ENCODE results near the gene GBA2. TPM values are rescaled to one million over a fixed set of nuclear protein-coding genes. Genes with fewer than 3 reads are reported as not detected.

Gene GBA2
- total RNA-seq, 1 donor from 2014 or later = 58.4 TPM

DNA sequence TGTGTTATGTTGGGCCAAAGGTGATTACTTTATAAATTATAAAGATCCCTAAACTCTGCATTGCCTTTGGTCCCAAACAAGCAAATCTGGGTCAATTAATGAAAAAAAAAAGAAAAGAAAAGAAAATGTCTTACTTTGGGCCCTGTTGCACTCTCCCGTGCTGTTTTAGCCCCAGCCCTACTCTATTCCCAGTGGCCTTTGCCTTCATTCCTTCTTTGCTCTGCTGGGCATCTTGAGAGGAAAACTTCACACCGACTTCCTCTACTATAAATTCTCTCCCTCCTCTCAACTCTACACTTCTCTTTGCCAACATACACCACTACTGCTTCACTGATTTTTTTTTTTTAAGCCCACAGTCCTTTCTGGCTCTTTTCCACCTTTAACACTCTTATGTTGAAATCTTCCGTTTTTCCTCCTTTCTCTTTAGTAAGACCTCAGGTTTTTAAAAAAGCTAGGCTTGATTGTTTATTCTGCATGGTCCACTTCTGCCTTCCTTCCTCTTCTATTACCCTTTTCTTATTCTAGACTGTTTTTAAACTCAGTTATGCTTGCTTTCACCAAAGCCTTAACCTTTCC is 9.5 kb upstream of the GBA2 start:
- Mint-ChIP-seq H3K36me3 (ENCODE audit: low read depth) (peaks cover 14% of the 10 kb centered on the region), H3K4me1 (ENCODE audit: low read depth) (peaks cover 60% of the 10 kb centered on the region), H3K27ac (peak overlapping the region; percentile 24), H3K27me3 (ENCODE audit: insufficient read depth) (no peaks in the 10 kb centered on the region), H3K4me3 (peak overlapping the region; percentile 80), H3K9me3 (no peaks in the 10 kb centered on the region)
- DNase-seq (ENCODE audit: low spot score) = no peak
- intact Hi-C loops (cut with micrococcal nuclease) = loop anchor here (5.0 kb wide), 1 partner anchor 434 kb away; the partner anchor contains the start of gene CLTA

DNA sequence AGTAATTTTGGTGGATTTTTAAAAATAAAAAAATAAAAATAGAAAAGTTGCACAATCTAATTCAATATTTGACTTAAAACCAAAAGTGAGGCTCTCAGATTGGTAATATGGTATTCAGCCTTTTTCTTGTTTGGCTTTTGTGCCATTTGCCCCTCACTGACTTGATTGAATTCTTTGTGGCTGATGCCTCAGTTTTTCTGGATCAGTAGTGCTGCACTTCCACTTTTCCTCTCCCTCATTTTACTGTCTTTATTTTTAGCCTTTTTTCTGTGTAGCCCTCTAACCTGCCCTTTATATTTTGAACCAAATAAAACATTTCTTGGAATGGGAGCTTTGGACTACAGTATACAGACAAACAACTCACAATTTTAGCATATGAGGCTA is 8.9 kb upstream of the GBA2 start:
- Mint-ChIP-seq H3K27ac (no peak overlapping the region), H3K27me3 (ENCODE audit: insufficient read depth) (no peaks in the 10 kb centered on the region)
- intact Hi-C loops (cut with micrococcal nuclease) = loop anchor here (1.0 to 5.0 kb wide), 2 partner anchors 9 to 434 kb away; partner anchors contain the start of genes CLTA, GBA2 and RGP1

DNA sequence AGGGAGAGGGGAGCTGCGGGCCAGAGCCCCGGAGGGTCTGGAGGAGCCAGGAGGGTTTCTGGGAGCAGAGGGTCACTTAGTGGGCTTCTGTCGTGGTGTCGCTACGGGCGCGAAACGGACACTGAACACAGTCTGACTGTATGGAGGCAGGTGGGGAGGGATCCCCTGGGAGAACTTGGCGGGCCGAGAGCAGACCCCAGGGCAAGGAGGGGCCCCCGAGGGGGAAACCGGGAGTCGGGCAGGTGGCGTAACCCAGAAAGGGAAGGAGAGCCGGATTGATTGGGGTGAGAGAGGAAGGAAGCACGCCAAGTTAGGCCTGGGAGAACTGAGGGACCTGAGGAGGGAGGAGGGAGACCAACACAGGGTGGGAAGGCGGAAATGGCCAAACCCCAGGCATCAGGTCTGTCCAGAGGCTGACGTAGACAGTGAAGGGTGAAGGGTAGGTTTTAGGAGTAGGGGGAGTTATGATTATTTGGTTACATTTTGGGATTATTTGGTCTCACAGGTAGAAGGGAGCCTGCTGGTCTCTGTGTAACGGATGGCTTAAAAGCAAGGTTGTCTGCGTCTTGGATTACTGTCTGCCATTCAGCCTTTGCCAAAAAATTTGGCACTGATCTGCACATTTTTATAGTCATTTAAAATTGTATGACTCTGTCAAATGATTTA is 8.3 kb upstream of the GBA2 start:
- intact Hi-C loops (cut with micrococcal nuclease) = loop anchor here (1.0 to 5.0 kb wide), 2 partner anchors 8 to 435 kb away; partner anchors contain the start of genes CLTA, GBA2 and RGP1

More for the DNA sequence above, 8.9 kb upstream of the GBA2 start:
- Mint-ChIP-seq H3K4me1 (ENCODE audit: low read depth) (peaks cover 60% of the 10 kb centered on the region), H3K9me3 (no peaks in the 10 kb centered on the region), H3K36me3 (ENCODE audit: low read depth) (peaks cover 17% of the 10 kb centered on the region), H3K4me3 (peak overlapping the region; percentile 80)
- DNase-seq (ENCODE audit: low spot score) = no peak

DNA sequence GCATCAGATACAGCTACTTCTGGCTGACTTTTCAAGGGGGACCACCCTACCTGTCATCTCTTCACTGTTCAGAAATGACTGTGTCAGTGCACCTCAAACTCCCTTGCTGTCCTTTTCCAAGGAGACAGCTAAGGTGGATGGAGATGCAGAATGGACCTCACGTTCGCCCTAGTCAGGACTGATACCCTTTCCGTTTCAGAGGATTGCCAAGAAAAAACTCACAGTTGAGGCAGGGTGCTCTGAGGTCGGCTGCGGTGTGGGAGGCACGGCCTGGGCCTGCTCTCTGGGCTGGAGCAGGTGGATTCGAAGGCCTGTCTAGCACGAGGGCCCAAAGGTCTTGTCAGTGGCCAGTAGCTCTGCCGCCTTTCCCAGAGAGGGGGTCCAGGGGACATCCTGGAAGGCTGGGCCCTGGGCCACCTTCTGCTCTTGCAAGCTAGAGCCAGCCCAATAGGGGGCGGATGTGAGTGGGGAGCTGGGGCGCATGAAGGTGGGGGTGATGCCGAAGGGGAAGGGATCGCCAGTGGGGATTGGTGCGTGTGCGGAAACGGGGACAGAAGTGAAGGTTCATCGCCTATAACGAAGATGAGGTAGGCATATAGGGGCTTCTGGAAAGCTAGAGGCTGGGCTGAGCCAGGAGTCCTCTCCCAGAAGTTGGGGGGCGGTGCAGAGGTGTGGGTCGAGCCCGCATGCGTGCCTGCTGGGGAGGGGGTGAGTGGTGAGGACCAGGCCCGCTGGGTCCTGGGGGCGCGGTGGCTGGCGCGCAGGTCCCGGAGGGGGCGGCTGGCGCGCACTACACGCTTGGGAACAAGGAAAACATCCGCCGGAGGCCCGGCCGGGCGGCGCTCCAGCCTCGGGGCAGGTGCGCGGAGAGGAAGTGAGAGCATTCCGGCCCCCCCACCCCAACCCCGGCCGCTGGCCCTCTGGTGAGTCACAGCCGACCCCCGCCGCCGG is 7.5 kb upstream of the GBA2 start:
- peaks cover 27% of the 10 kb centered on the region for H3K36me3 Mint-ChIP-seq (ENCODE audit: low read depth)

More for the DNA sequence above, 8.3 kb upstream of the GBA2 start:
- Mint-ChIP-seq H3K27me3 (ENCODE audit: insufficient read depth) (no peaks in the 10 kb centered on the region), H3K4me3 (peak overlapping the region; percentile 100), H3K4me1 (ENCODE audit: low read depth) (peaks cover 58% of the 10 kb centered on the region), H3K9me3 (no peaks in the 10 kb centered on the region), H3K27ac (peak overlapping the region; percentile 90), H3K36me3 (ENCODE audit: low read depth) (peaks cover 23% of the 10 kb centered on the region)
- no peak for DNase-seq (ENCODE audit: low spot score)

DNA sequence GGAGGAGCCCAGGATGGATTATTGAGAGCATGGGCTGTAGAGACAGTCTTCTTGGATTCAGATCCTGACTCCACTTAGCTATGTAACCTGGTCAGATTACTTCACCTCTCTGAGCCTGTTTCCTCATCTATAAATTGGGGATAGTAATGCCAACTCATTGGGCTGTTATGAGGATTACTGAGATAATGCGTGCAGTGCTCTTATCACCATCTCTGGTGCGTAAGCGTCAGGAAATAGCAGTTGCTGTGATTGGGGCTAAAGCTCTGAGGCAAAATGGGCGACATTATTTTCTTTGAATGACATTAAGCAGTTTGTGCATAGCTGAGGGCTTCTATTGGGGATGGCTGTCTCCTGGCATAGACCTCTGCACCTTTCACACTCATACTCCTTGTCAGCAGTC is 6.0 kb upstream of the GBA2 start:
- Mint-ChIP-seq H3K4me3 (peak overlapping the region; percentile 100), H3K4me1 (ENCODE audit: low read depth) (peaks cover 43% of the 10 kb centered on the region), H3K9me3 (no peaks in the 10 kb centered on the region), H3K27me3 (ENCODE audit: insufficient read depth) (no peaks in the 10 kb centered on the region), H3K27ac (no peak overlapping the region), H3K36me3 (ENCODE audit: low read depth) (peaks cover 28% of the 10 kb centered on the region)
- intact Hi-C loops (cut with micrococcal nuclease) = loop anchor here (5.0 kb wide), 1 partner anchor 437 kb away; the partner anchor contains the start of gene CLTA
- DNase-seq (ENCODE audit: low spot score) = no peak

More for the DNA sequence above, 7.5 kb upstream of the GBA2 start:
- H3K27ac Mint-ChIP-seq = peak overlapping the region; percentile 98
- intact Hi-C loops (cut with micrococcal nuclease) = loop anchor here (1.0 to 5.0 kb wide), 4 partner anchors 7 to 436 kb away; partner anchors contain the start of genes CLTA, GBA2, RGP1 and TMEM8B
- peak overlapping the region; percentile 100 for H3K4me3 Mint-ChIP-seq
- DNase-seq (ENCODE audit: low spot score) = peak; percentile 71
- peaks cover 51% of the 10 kb centered on the region for H3K4me1 Mint-ChIP-seq (ENCODE audit: low read depth)
- no peaks in the 10 kb centered on the region for H3K9me3 Mint-ChIP-seq
- H3K27me3 Mint-ChIP-seq (ENCODE audit: insufficient read depth) = no peaks in the 10 kb centered on the region

DNA sequence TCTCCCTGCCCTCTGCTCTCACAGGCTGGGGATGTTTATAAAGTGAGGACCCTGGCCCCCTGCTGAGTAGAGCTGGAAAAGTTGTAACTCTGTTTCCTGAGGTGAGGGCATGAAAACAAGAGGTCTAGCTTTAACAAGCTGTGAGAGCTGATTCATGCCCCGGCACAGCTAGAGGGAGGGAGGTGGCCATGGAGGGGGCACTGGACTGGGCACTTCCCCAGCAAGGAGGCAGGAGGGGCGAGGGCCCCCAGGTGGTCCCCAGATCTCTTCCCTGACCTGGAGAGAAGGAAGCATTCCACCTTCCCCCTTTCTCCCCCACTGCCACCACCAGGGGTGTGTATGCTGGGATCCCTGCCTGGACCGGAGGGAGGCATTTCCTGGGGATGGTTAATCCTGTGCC is 5.2 kb upstream of the GBA2 start, which contains the start of gene MSMP:
MSMP (minus strand) TSS at position 13 of the 400 bp plus-strand sequence. CDS start 147 bp downstream, outside the sequence.
- peaks cover 43% of the 10 kb centered on the region for H3K4me1 Mint-ChIP-seq (ENCODE audit: low read depth)
- DNase-seq (ENCODE audit: low spot score) = no peak
- no peaks in the 10 kb centered on the region for H3K9me3 Mint-ChIP-seq
- intact Hi-C loops (cut with micrococcal nuclease) = no loop called here
- H3K27me3 Mint-ChIP-seq (ENCODE audit: insufficient read depth) = no peaks in the 10 kb centered on the region
- no peak within 1 kb of the TSS for H3K27ac Mint-ChIP-seq
- no peak within 1 kb of the TSS for H3K4me3 Mint-ChIP-seq
- H3K36me3 Mint-ChIP-seq (ENCODE audit: low read depth) = peaks cover 28% of the 10 kb centered on the region

DNA sequence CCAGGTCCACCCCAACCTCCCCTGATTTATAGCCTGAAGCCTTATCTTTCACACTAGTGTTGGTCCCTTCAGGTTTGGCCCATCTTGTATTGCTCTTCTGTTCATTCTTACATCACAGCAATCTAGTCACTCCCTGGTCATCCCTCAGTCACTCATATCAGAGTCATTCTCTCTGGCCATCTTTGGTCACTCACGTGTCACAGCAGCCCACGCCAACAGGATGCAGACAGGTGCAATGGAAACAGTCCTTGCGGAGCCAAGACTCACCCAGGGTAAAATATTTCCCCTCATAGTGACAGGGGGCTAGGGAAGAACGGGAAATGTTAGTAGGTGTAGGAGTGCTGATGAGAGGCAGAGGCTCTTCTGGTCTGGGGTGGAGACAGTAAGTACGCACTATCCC is 4.4 kb upstream of the GBA2 start:
- Mint-ChIP-seq H3K4me1 (ENCODE audit: low read depth) (peaks cover 37% of the 10 kb centered on the region), H3K36me3 (ENCODE audit: low read depth) (peaks cover 24% of the 10 kb centered on the region)
- intact Hi-C loops (cut with micrococcal nuclease) = no loop called here

DNA sequence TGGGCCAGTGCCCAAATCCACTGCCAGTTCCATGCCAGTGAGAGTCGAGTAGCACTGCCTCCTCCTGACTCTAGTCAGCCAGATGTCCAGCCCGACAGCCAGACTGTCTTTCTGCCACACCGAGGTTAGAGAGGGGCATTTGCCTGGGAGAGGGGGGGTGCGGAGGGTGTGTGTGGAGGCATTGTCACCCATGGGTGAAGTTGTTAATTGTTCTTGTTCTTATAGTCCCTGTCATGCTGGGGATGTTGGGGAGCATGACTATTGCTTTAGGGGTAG is 1.2 kb upstream of the GBA2 start:
- H3K36me3 Mint-ChIP-seq (ENCODE audit: low read depth) = peaks cover 26% of the 10 kb centered on the region
- H3K4me1 Mint-ChIP-seq (ENCODE audit: low read depth) = peaks cover 40% of the 10 kb centered on the region
- H3K27ac Mint-ChIP-seq = peak overlapping the region; percentile 73
- peak overlapping the region; percentile 95 for H3K4me3 Mint-ChIP-seq
- H3K27me3 Mint-ChIP-seq (ENCODE audit: insufficient read depth) = no peaks in the 10 kb centered on the region
- intact Hi-C loops (cut with micrococcal nuclease) = no loop called here
- no peaks in the 10 kb centered on the region for H3K9me3 Mint-ChIP-seq
- no peak for DNase-seq (ENCODE audit: low spot score)

More for the DNA sequence above, 4.4 kb upstream of the GBA2 start:
- no peak for DNase-seq (ENCODE audit: low spot score)
- Mint-ChIP-seq H3K9me3 (no peaks in the 10 kb centered on the region), H3K27me3 (ENCODE audit: insufficient read depth) (no peaks in the 10 kb centered on the region), H3K27ac (no peak overlapping the region), H3K4me3 (no peak overlapping the region)

DNA sequence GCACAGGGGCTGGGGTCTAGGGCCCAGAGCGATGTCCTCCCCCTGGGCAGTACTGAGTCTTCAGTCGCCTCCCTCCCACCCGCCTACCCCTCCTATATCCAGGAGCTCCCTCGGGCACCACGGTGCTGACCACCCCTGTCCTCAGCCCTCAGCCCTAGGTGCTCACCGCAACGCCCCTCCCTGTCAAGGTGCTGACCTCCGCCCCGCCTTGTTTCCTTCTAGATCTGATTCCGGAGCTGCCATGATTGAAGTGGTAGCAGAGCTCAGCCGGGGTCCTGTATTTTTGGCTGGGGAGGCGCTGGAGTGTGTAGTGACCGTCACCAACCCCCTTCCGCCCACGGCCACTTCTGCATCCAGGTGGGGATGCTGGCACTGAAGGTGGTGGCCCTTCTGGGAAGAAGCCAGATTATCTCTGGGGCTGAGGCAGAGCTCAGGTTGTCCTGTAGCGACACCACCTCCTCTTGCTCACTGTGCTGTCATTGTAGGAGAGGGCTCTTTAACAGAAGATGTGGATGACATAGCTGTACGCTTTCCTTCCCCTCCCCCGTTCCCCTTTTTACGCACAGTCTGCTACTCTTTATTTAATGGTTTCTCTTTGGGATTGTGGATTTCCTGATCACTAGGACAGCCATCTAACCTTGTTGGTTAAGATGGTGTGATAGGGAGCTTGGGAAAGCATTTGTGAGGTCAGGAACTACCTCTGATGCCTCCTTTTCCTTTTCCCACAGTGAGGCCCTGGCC is 657 bp upstream of the GBA2 start:
- intact Hi-C loops (cut with micrococcal nuclease) = loop anchor here (1.0 to 5.0 kb wide), 6 partner anchors 8 to 637 kb away; partner anchors contain the start of genes CREB3, FAM221B, HINT2 and TLN1
- peak; percentile 41 for DNase-seq (ENCODE audit: low spot score)
- Mint-ChIP-seq H3K36me3 (ENCODE audit: low read depth) (peaks cover 28% of the 10 kb centered on the region), H3K9me3 (no peaks in the 10 kb centered on the region), H3K27me3 (ENCODE audit: insufficient read depth) (no peaks in the 10 kb centered on the region), H3K27ac (peak overlapping the region; percentile 73), H3K4me3 (peak overlapping the region; percentile 95), H3K4me1 (ENCODE audit: low read depth) (peaks cover 40% of the 10 kb centered on the region)

DNA sequence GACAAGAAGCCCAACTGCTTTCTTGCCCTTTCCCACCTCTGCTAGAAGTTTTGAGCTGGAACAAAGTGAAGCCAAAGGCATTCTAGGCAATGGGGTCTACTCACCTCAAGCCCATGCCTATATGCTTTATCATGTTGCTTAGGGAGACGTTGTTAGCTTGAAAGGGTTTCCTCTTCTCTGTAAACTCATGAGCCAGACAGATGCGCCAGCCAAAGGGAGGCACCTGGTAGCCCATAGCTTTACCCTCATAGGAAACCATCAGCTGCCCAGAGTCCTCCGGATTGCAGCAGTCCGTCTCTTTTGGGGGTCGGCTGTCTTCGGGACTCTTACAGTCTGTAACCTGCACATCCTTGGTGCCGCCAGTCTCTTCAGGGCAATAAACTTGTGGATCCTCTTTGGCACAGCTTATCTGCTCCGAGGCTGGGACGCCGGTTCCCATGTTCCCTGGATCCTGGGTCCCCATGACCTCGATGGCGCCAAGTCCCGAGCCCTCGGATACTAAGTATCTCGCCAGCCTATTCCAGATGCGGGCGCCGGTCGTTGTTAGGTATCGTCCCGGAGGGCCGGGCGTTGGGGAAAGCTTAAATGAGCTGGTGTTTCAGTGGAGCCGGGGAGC is 678 bp downstream of the GBA2 start:
- Mint-ChIP-seq H3K4me1 (ENCODE audit: low read depth) (peaks cover 44% of the 10 kb centered on the region), H3K27me3 (ENCODE audit: insufficient read depth) (no peaks in the 10 kb centered on the region), H3K27ac (peak overlapping the region; percentile 60), H3K36me3 (ENCODE audit: low read depth) (peaks cover 34% of the 10 kb centered on the region), H3K4me3 (peak overlapping the region; percentile 89), H3K9me3 (no peaks in the 10 kb centered on the region)
- intact Hi-C loops (cut with micrococcal nuclease) = loop anchor here (1.0 to 5.0 kb wide), 3 partner anchors 12 to 636 kb away; partner anchors contain the start of genes FAM221B and TMEM8B
- no peak for DNase-seq (ENCODE audit: low spot score)

DNA sequence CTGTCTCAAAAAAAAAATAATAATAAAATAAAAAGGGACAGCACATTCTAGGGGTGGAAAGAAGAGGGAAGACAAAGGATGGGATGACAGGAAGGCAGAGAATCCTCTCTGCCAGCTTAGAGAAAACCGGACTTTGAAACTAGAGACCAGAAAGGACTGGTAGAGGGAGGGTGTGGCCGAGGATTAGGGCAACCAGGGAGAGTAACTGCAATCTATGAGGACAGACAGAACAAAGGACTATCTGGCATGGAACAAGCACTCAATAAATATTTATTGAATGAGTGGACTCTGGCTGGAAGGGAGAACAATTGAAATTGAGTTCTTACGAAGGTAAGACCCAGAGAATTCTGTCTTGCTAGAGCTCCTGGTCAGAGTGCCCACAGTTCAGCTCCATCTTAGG is 2.4 kb downstream of the GBA2 start:
- H3K27ac Mint-ChIP-seq = no peak overlapping the region
- no peaks in the 10 kb centered on the region for H3K9me3 Mint-ChIP-seq
- H3K27me3 Mint-ChIP-seq (ENCODE audit: insufficient read depth) = no peaks in the 10 kb centered on the region
- no peak for DNase-seq (ENCODE audit: low spot score)
- peaks cover 58% of the 10 kb centered on the region for H3K4me1 Mint-ChIP-seq (ENCODE audit: low read depth)
- H3K4me3 Mint-ChIP-seq = peak overlapping the region; percentile 89
- intact Hi-C loops (cut with micrococcal nuclease) = loop anchor here (5.0 kb wide), 1 partner anchor 634 kb away; no protein-coding TSS in a partner anchor
- peaks cover 34% of the 10 kb centered on the region for H3K36me3 Mint-ChIP-seq (ENCODE audit: low read depth)
